BLaER1 (cell line): ENCODE results near the gene CA7.
A peak's percentile ranks its signal among the peaks of the same experiment; 100 is the strongest.

Source experiments
- H3K27ac ChIP-seq: shearing (Covaris generic); formaldehyde crosslinking; 2 replicates; pipeline ENCODE4 v1.8.1; 2022
- H3K27me3 ChIP-seq: shearing (Covaris generic); formaldehyde crosslinking; 2 replicates; pipeline ENCODE4 v1.8.1; 2022
- H3K36me3 ChIP-seq: shearing (Covaris generic); formaldehyde crosslinking; 2 replicates; pipeline ENCODE4 v1.8.1; 2022
- H3K4me1 ChIP-seq: shearing (Covaris generic); formaldehyde crosslinking; 2 replicates; pipeline ENCODE4 v1.8.1; 2022
- H3K4me2 ChIP-seq: shearing (Covaris generic); formaldehyde crosslinking; 2 replicates; pipeline ENCODE4 v1.8.1; 2022
- H3K4me3 ChIP-seq: shearing (Covaris generic); formaldehyde crosslinking; 2 replicates; pipeline ENCODE4 v1.8.1; 2022
- H3K9ac ChIP-seq: shearing (Covaris generic); formaldehyde crosslinking; 2 replicates; pipeline ENCODE4 v1.8.1; 2022
- H3K9me3 ChIP-seq: shearing (Covaris generic); formaldehyde crosslinking; 2 replicates; pipeline ENCODE4 v1.8.1; 2022
- H4K20me1 ChIP-seq: shearing (Covaris generic); formaldehyde crosslinking; 2 replicates; pipeline ENCODE4 v1.8.1; 2022
- Cebpa-rat ChIP-seq: shearing (Covaris generic); IDR thresholded peaks from 2 replicates; pipeline ENCODE4 v1.8.1; 2022

Gene CA7

GRCh38 chr16:66830422-66831404 lies 13.5 kb upstream of the CA7 start, which contains the start of gene NAE1:
Gene NAE1, minus strand, starts transcription at chr16:66830976. Its CDS starts 77 bp downstream, at chr16:66830899.
- Histone ChIP-seq H3K4me2 (peak within 1 kb of the TSS; percentile 90), H3K27ac (peak within 1 kb of the TSS; percentile 96), H3K27me3 (no peaks in the 10 kb centered on the region), H3K9me3 (no peaks in the 10 kb centered on the region), H3K4me1 (peaks cover 24% of the 10 kb centered on the region), H3K36me3 (peaks cover 32% of the 10 kb centered on the region), H4K20me1 (peaks cover 42% of the 10 kb centered on the region), H3K9ac (peak within 1 kb of the TSS; percentile 95), H3K4me3 (peak within 1 kb of the TSS; percentile 88)
- TF ChIP-seq Cebpa-rat, result no peak

GRCh38 chr16:66832190-66832589 lies 12.0 kb upstream of the CA7 start:
- Histone ChIP-seq H3K9me3 (no peaks in the 10 kb centered on the region), H3K4me1 (peaks cover 24% of the 10 kb centered on the region), H3K36me3 (peaks cover 17% of the 10 kb centered on the region), H3K4me3 (no peak overlapping the region), H3K4me2 (no peak overlapping the region), H4K20me1 (peaks cover 27% of the 10 kb centered on the region), H3K27ac (no peak overlapping the region), H3K9ac (no peak overlapping the region), H3K27me3 (no peaks in the 10 kb centered on the region)
- TF ChIP-seq Cebpa-rat, result no peak

GRCh38 chr16:66832661-66833305 lies 11.4 kb upstream of the CA7 start:
- TF ChIP-seq Cebpa-rat, result no peak
- Histone ChIP-seq H3K9me3 (peaks cover 2% of the 10 kb centered on the region; the same call in 1 of the 2 replicates), H3K27me3 (no peaks in the 10 kb centered on the region)

GRCh38 chr16:66834746-66835145 lies 9.5 kb upstream of the CA7 start:
- no peak overlapping the region for H3K9ac ChIP-seq
- TF ChIP-seq Cebpa-rat, result no peak
- H4K20me1 ChIP-seq, result 0 out of 2 replicates have a peak, but pooled peaks cover 1% of the 10 kb centered on the region

More at GRCh38 chr16:66832661-66833305, 11.4 kb upstream of the CA7 start:
- no peak overlapping the region for H3K4me2 ChIP-seq
- no peak overlapping the region for H3K4me3 ChIP-seq
- H3K27ac ChIP-seq, result no peak overlapping the region
- H4K20me1 ChIP-seq, result peaks cover 21% of the 10 kb centered on the region
- H3K4me1 ChIP-seq, result peaks cover 22% of the 10 kb centered on the region
- H3K9ac ChIP-seq, result no peak overlapping the region
- H3K36me3 ChIP-seq, result peaks cover 11% of the 10 kb centered on the region

GRCh38 chr16:66840883-66841282 lies 3.3 kb upstream of the CA7 start:
- H3K9me3 ChIP-seq, result peaks cover 8% of the 10 kb centered on the region; the same call in 1 of the 2 replicates
- peak overlapping the region; percentile 20; the same call in 1 of the 2 replicates for H3K4me2 ChIP-seq
- no peak for TF ChIP-seq Cebpa-rat
- H3K4me1 ChIP-seq, result peaks cover 24% of the 10 kb centered on the region
- no peaks in the 10 kb centered on the region for H3K36me3 ChIP-seq
- H4K20me1 ChIP-seq, result no peaks in the 10 kb centered on the region
- H3K27ac ChIP-seq, result no peak overlapping the region
- no peak overlapping the region for H3K9ac ChIP-seq
- H3K4me3 ChIP-seq, result no peak overlapping the region
- H3K27me3 ChIP-seq, result peaks cover 36% of the 10 kb centered on the region

More at GRCh38 chr16:66834746-66835145, 9.5 kb upstream of the CA7 start:
- no peaks in the 10 kb centered on the region for H3K27me3 ChIP-seq
- H3K4me1 ChIP-seq, result peaks cover 3% of the 10 kb centered on the region
- H3K9me3 ChIP-seq, result peaks cover 8% of the 10 kb centered on the region; the same call in 1 of the 2 replicates
- H3K27ac ChIP-seq, result no peak overlapping the region
- no peak overlapping the region for H3K4me2 ChIP-seq
- H3K4me3 ChIP-seq, result no peak overlapping the region
- no peaks in the 10 kb centered on the region for H3K36me3 ChIP-seq

GRCh38 chr16:66841366-66841765 lies 2.8 kb upstream of the CA7 start:
- no peak overlapping the region for H3K4me3 ChIP-seq
- H3K27me3 ChIP-seq, result peaks cover 41% of the 10 kb centered on the region
- TF ChIP-seq Cebpa-rat, result no peak
- peaks cover 8% of the 10 kb centered on the region; the same call in 1 of the 2 replicates for H3K9me3 ChIP-seq
- no peaks in the 10 kb centered on the region for H4K20me1 ChIP-seq
- peak overlapping the region; percentile 20; the same call in 1 of the 2 replicates for H3K4me2 ChIP-seq
- H3K36me3 ChIP-seq, result no peaks in the 10 kb centered on the region
- no peak overlapping the region for H3K9ac ChIP-seq
- H3K4me1 ChIP-seq, result peaks cover 29% of the 10 kb centered on the region
- no peak overlapping the region for H3K27ac ChIP-seq

- Histone ChIP-seq H3K27me3 (peaks cover 44% of the 10 kb centered on the region), H3K4me3 (no peak overlapping the region), H4K20me1 (no peaks in the 10 kb centered on the region), H3K9ac (no peak overlapping the region), H3K4me2 (no peak overlapping the region), H3K27ac (no peak overlapping the region), H3K4me1 (peaks cover 43% of the 10 kb centered on the region), H3K9me3 (peaks cover 6% of the 10 kb centered on the region; the same call in 1 of the 2 replicates), H3K36me3 (no peaks in the 10 kb centered on the region)
- TF ChIP-seq Cebpa-rat, result no peak
These were observed 1.4 kb upstream of the CA7 start for GRCh38 chr16:66842765-66843164.

GRCh38 chr16:66843191-66843590 lies 1.0 kb upstream of the CA7 start:
- Histone ChIP-seq H3K27ac (no peak overlapping the region), H3K4me2 (no peak overlapping the region), H3K27me3 (peaks cover 44% of the 10 kb centered on the region), H3K4me1 (peaks cover 47% of the 10 kb centered on the region), H3K9me3 (0 out of 2 replicates have a peak, but pooled peaks cover 1% of the 10 kb centered on the region), H3K9ac (no peak overlapping the region), H4K20me1 (no peaks in the 10 kb centered on the region), H3K36me3 (no peaks in the 10 kb centered on the region), H3K4me3 (no peak overlapping the region)
- no peak for TF ChIP-seq Cebpa-rat

- H3K9me3 ChIP-seq, result no peaks in the 10 kb centered on the region
- no peaks in the 10 kb centered on the region for H4K20me1 ChIP-seq
- peaks cover 49% of the 10 kb centered on the region for H3K4me1 ChIP-seq
- no peak overlapping the region for H3K4me3 ChIP-seq
- no peak overlapping the region for H3K9ac ChIP-seq
- peaks cover 44% of the 10 kb centered on the region for H3K27me3 ChIP-seq
- H3K4me2 ChIP-seq, result peak overlapping the region; percentile 82
- no peak overlapping the region for H3K27ac ChIP-seq
- no peak for TF ChIP-seq Cebpa-rat
- H3K36me3 ChIP-seq, result no peaks in the 10 kb centered on the region
These were observed 239 bp upstream of the CA7 start for GRCh38 chr16:66844009-66844341.

- Histone ChIP-seq H3K27me3 (peaks cover 44% of the 10 kb centered on the region), H3K36me3 (no peaks in the 10 kb centered on the region), H3K27ac (no peak overlapping the region), H3K9me3 (no peaks in the 10 kb centered on the region), H3K4me2 (peak overlapping the region; percentile 82), H3K4me1 (peaks cover 49% of the 10 kb centered on the region), H3K9ac (no peak overlapping the region), H4K20me1 (no peaks in the 10 kb centered on the region), H3K4me3 (peak overlapping the region; percentile 56)
- no peak for TF ChIP-seq Cebpa-rat
These were observed 831 bp downstream of the CA7 start for GRCh38 chr16:66845080-66845410.
